NCI-H526 (cell line): Measurements from ENCODE around the gene NUDT8.
"Not testable (repeated sequence)": the region's sequence is repeated elsewhere in the genome, so short reads cannot be mapped to it uniquely, and the experiment has no call there.

ENCODE experiments used
- DNase-seq, 2 experiments: peaks; one replicate each; lab custom pipeline; 2025; lab: John Stamatoyannopoulos, UW

Gene NUDT8

DNA sequence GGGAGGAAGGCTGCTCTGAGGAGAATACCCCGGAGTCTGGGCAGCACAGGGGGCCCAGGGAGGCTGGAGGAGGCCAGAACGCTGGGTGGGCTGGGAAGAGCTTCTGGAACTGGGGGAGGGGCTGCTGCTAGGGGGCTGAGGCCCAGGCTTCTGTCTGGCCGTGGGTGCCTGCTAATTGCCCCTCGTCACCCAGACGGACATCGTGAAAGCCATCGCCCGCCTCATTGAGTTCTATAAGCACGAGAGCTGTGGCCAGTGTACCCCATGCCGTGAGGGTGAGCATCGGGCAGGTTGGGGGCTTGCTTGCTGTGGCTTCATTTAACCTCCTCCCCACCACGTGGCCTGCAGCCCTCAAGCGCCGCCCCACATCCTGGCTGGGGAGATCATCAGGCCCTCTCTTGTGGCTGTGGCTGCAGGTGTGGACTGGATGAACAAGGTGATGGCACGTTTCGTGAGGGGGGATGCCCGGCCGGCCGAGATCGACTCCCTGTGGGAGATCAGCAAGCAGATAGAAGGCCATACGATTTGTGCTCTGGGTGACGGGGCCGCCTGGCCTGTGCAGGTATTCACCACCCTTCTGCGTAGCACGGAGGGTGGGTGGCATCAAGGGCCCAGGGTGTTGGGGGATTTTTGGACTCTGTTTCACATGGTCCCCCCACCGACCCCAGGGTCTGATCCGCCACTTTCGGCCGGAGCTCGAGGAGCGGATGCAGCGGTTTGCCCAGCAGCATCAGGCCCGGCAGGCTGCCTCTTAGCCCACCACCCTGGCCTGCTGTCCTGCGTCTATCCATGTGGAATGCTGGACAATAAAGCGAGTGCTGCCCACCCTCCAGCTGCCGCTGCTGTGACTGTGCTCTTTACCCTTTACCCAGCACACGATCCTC, 17.8 kb downstream of the NUDT8 start:
- no peak for DNase-seq

DNA sequence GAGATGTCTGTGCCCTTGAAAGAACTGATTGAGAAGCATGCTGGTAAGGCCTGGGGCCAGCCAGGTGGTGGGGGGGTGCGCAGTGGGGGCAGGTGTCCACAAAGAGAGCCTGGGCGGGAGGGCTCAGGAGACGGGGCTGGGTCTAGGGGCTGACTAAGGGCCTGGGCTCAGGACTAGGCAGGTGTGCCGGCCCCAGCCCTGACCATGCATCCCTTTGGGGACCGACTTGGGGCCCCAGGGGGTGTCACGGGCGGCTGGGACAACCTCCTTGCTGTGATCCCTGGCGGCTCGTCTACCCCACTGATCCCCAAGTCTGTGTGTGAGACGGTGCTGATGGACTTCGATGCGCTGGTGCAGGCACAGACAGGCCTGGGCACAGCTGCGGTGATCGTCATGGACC, 18.6 kb downstream of the NUDT8 start:
- no peak for DNase-seq

DNA sequence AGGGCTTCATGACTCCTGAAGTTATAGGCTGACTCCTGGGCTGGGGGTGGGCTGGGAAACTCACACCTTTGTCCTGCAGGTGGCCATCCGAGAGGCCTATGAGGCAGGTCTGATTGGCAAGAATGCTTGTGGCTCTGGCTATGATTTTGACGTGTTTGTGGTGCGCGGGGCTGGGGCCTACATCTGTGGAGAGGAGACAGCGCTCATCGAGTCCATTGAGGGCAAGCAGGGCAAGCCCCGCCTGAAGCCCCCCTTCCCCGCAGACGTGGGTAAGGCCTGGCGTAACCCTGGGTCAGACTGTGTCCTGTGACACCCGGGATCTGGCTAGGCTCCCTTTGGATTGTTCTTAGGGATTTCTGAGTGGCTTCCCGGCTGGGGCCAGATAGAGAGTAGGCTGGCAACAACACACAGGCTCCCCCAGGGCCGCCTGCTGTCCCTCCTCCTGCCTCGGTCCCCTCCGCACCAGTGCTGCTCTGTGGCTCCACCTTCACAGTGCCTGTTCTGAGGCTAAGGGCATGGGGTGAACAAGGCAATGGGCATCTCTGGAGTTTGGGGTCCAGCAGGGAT, 19.4 kb downstream of the NUDT8 start:
- no peak for DNase-seq

DNA sequence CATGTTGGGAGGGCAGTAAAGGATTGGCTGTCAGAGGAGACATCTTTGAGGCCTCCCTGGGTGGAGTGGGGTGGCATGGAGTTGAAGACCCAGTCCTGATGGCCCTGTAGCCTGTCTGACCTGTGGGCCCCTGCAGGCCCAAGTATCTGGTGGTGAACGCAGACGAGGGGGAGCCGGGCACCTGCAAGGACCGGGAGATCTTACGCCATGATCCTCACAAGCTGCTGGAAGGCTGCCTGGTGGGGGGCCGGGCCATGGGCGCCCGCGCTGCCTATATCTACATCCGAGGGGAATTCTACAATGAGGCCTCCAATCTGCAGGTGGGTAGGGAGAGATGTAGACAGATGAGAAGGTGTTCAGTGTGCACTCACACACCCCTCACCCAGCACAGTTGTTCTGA, 20.4 kb downstream of the NUDT8 start:
- DNase-seq = no peak

DNA sequence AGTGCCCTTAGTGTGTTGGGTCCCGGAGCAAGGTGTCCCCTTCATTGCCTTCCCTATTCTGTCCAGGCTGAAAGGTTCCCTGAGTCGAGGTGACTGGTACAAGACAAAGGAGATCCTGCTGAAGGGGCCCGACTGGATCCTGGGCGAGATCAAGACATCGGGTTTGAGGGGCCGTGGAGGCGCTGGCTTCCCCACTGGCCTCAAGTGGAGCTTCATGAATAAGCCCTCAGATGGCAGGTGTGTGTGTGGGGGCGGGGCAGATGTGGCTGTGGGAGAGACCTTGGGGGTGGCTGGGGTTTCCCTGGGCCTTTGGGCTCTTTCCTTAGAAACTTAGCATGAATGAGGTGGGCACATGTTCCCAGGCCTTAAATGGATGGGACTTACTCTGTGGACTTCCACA, 21.3 kb downstream of the NUDT8 start:
- no peak for DNase-seq

DNA sequence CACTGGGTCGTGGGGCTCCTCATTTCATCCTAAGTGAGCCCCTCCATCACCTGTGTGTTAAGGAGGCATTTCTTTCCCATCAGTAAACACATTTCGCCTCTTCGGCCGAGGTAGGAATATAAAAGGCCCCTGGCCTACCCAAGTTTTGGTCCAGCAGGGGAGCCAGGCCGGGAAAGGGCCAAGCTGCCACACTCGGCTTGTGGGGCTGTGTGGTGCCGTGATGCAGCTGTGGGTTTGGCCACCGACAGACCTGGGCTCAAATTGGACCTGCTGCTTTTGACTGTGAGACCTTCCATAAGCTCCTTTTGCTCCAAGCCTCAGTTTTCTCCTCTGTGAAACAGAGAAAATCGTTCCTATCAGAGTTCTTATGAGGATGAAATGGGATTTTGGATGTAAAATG, 22.2 kb downstream of the NUDT8 start:
- no peak for DNase-seq

DNA sequence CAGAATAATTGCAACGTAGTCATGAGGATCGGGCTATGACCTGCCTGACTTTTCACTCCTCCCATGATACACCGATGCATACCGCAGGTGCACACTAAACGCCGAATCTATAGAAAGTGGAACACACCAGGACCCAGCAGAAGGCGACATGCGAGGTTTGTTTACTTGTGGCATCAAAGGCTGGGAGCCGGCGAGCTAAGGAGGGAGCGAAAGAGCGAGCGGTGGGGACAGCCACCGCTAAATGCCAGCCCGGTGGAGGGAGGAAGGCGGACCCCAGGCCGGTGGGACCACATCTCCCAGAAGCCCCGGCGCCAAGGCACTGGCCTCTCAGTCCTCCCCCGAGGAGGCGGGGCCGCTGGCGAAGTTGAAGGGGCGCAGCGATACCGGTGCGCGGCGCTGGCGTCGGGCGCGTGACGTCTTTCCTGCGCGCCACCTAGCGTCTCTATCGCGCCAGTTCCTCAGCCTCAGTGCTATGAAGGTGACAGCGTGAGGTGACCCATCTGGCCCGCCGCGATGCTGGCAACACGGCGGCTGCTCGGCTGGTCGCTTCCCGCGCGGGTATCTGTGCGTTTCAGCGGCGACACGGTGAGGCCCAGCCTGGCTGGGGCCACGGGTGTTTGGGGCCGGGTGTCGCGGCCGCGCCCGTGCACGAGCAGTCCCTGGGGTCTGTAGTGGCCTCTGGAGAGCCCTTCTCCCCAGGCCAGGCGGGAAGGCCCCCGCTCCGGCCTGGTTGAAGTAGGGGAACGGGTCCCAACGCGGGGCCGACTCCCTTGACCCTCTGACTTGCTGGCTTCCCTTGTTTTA, 23.0 kb downstream of the NUDT8 start, which contains the start of gene NDUFV1:
Gene NDUFV1 (plus strand): TSS at position 445 of the 804 bp plus-strand sequence. CDS start 69 bp downstream, at position 514.
- peak; percentile 89 to 99 for DNase-seq

DNA sequence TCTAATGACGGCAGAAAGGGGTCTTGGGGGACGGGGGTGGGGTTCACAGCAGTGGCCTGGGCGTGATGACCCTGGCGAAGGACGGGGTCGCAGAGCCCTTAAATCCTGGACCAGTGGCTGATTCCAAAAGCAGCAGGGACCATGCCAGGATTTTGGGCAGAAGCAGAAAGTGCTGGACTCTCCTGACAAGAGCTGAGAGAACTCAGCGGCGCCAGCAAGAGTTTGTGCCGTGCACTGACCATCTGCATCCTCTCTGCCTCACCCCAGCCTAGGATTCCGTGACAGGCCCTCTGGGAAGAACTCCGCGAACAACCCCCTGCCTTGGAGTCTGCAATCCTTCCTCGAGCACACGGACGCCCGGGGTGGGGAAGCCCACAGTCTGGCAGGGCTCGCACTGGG, 23.6 kb downstream of the NUDT8 start:
- no peak for DNase-seq

DNA sequence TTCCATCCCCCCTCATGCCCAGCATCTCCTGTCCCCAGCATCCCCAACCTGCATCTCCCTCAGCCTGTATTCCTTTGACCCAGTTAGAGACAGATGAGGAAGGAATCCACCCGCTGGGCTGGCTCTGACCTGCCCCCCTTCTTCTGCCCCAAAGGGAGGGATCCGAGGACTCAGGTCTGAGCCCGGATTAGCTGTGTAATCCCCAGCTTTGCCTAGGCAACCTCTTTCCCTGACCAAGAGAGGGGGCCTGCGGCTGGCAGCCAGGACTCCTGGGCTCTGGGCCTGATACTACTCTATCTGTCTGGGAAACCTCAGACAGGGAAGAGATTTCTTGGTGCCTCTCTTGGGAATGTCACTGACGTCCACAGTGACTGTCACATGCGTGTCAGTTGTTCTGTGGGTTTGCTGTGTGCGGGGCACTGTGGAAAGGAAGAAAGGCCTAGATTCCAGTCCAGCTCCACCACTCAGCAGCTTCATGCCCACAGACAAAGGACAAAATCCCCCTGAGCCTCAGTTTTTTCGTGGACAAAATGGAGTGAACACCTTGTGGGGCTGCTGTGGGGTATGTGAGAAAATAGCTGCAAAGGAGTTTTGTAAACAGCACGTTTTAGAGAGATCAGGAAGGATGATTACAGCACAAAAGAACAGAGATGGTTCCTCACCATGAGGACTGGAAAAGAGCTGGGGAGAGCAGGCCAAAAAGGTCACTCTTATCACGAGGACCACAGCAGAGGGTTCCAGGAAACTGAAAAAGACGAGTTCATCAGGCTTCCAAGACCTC, 24.3 kb downstream of the NUDT8 start:
- no peak for DNase-seq

DNA sequence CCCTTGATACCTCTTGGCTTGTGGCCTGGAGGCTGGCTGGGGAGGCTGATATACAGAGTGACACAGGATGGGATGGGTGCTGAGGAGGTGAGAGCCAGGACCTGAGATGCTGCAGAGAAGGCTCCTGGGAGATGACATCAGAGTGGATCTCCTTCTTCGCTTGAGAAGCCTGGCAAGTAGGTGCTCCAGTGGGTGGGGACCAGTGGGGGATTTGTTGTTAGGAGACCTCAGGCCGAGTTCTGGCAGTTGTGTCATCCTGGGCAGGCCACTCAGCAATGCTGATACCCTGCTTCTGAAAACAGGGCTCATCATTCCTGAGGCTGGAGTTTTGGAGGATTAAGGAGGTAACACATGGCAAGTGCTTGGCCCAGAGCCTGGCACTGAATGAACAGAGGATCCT, 24.9 kb downstream of the NUDT8 start:
- DNase-seq = no peak

DNA sequence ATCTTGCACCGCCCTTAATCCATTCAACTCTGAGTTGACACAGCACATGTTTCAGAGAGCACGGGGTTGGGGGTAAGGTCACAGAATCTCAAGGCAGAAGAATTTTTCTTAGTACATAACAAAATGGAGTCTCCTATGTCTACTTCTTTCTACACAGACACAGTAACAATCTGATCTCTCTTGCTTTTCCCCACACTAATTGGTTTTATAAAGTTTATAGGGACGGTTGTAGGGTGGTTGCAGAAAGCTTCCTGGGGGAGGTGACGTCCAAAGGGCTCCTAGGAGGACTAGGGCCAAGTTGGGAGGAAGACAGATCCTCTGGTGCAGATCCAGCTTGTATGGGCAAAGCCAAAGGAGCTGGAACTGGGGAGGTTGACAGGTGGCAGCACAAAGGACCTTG, 25.6 kb downstream of the NUDT8 start:
- DNase-seq = not testable (repeated sequence)

DNA sequence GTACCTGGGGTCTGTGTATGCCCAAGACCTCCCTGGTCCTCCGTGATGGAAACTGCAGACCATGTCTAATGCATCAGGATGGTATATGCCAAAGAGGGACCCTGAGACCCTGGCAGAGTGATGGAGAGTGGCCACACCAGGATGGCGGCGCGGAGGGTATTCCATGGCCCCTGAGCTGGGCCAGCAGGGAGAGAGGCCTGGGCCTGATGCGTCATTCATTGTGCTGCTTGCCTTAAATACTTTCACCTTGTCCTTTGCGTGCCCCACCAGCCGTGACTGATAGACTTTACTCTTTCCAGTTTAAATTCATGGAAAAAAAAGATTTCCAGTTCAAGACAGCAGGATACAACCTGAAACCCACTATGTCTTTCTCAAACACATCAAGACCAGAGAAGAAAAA, 28.6 kb downstream of the NUDT8 start:
- DNase-seq = no peak

DNA sequence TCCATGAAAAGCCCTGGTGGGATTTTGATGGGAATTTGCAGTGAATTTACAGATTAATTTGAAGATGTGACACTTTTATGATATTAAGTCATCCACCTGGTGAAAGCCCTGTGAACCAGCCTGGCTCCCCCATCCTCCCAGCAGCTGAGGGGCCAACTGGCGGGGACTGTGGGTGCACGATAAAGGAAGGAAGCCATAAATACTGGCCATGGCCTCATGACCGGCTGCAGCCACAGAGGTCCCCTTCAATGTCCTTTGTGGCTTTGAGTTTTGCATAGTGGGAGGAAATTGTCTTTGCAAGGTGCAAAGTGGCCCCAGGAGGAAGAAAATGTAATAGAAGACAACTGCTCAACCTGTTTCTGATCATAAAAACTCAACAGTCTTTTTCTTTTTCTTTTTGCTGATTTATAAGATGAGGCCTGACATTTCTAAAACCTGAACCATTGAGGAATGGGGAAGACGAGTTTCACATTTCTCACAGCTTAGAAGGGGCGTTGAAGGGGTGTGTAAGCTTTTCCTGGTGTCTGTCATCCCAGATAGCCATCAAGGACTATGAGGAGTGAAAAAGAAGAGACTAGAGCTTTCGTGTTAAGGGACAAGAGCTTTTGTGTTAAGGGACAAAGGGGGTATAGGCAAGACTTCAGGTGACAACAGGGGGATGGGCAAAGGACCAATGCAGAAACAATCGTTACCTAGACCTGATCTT, 29.3 kb downstream of the NUDT8 start:
- peak in 1 of 2 experiments; percentile 33 for DNase-seq

DNA sequence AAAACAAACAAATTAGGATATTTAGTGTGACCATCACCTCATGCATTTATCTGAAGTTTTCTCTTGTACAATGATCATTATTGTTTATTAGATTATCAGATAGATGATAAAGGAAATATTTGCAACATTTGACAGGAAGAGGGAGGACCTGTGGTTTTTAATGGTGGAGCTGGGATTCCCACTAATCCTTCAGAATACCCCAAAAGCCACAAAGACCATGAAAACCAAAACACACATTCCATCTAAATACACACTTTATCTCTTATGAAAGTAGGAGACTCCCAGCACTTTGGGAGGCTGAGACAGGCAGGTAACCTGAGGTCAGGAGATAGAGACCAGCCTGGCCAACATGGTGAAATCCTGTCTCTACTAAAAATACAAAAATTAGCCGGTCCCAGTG, 30.6 kb downstream of the NUDT8 start:
- DNase-seq = no peak

DNA sequence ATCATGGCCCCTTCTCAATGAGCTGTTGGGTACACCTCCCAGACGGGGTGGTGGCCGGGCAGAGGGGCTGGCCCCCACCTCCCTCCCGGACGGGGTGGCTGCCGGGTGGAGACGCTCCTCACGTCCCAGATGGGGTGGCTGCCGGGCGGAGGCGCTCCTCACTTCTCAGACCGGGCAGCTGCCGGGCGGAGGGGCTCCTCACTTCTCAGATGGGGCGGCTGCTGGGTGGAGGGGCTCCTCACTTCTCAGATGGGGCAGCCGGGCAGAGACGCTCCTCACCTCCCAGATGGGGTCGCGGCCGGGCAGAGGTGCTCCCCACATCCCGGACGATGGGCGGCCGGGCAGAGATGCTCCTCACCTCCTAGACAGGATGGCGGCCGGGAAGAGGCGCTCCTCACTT, 31.8 kb downstream of the NUDT8 start:
- DNase-seq = not testable (repeated sequence)

DNA sequence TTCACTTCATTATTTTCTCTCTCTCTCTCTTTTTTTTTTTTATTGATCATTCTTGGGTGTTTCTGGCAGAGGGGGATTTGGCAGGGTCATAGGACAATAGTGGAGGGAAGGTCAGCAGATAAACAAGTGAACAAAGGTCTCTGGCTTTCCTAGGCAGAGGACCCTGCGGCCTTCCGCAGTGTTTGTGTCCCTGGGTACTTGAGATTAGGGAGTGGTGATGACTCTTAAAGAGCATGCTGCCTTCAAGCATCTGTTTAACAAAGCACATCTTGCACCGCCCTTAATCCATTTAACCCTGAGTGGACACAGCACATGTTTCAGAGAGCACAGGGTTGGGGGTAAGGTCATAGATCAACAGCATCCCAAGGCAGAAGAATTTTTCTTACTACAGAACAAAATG, 32.3 kb downstream of the NUDT8 start:
- DNase-seq = not testable (repeated sequence)

DNA sequence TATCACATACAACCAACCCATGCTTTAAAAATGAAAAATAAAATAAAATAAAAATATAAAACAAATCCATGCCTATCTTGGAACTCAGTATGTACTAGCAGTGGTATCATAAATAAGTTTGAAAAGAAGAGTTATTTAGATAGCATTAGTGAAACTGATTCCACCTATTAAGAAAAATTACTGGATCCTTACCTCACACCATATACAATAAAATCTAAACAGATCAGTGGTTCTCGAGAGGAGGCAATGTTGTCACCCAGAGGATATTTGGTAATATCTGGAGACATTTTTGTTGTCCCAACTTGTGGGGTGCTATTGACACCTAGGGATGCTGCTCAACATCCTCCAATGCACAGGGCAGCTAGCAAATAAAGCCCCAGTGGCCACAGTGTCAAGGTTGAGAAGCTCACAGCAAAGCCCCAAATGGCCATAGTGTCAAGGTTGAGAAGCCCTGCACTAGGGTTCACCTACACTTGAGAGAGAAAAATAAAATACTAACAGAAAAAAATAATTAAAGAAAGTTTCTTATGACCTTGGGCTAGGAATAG, 32.9 kb downstream of the NUDT8 start:
- no peak for DNase-seq

DNA sequence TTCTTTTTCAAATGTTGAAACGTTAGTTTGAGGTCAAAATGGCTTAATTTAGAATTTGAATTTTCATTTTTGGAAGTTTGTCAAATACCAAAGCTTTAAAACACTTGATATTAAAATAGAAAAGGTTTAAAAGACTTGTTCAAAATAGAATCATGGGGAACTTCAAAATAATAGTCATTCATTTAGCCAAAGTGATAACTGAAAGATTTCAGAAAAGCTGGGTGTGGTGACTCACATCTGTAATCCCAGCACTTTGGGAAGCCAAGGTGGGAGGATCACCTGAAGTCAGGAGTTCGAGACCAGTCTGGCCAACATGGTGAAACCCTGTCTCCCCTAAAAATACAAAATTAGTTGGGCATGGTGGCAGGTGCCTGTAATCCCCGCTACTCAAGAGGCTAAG, 35.3 kb downstream of the NUDT8 start:
- DNase-seq = no peak

DNA sequence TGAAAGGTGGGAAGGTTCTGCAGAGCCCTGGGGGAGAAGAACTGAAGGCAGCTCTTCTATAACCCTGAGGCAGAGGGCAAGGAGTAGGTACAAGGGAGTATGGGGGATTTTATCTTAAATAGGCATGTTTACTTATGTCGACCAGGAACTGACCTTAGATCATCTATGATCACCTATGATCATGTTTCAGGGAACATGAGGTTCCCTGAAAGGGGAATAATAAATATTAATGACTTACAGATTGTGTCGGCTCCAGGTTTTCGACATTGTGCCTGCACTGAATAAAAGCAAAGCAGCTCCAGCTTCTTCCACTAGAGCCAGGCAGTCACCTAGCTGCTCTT, 36.2 kb downstream of the NUDT8 start:
- no peak for DNase-seq

DNA sequence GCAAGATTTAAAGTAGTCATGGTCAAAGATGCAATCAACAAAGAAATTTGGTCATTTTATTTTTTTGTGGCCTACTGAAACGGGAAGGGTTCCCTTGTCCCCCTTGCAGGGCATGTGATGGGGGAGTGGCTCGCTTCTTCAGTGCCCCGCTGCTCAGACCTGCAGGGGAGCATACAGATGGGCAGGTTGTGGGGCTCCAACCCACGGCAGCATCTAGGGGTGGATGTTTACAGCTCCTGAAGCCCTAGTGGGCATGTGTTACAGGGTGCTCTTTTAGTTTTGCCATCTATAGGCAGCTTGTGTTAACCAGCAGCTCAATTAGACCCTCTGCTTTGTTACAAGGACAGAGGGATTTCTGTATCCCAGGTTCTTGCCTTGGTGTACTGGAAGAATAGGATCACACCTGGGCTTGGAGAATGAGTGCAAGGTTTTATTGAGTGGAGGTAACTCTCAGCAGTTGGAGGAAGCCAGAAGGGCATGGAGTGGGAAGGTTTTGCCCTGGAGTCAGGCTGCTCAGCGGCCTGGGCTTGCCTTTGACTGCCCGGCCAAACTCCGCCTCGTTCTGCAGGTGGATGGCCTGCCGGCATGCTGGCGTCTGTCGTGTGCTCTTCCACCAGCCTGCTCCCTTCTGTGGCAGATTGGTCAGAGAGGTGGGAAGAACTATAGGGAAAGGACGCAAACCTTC, 36.7 kb downstream of the NUDT8 start:
- DNase-seq = peak; percentile 11 to 37
